ENCODE data around the gene GALNTL6.

GRCh38 chr4:172045981-172046380 is 232.8 kb downstream of the GALNTL6 start:
- TF ChIP-seq CTCF (conservative IDR thresholded peaks at IDR 0.05; ENCODE audit: low read length): no peak
- TF ChIP-seq EZH2phosphoT487 (IDR thresholded peaks at IDR 0.05; ENCODE audit: borderline replicate concordance): no peak
